ENCODE data around the gene MSANTD3.

- TF ChIP-seq CTCF (IDR thresholded peaks at IDR 0.05): no peak
- no peak for TF ChIP-seq POLR2A (IDR thresholded peaks at IDR 0.05)
Measured at GRCh38 chr9:100465761-100466160, 38.8 kb downstream of the MSANTD3 start.

All from ovary (tissue), 3 donors.